ENCODE results near the gene HAGHL.
"Not testable (repeated sequence)": the region's sequence is repeated elsewhere in the genome, so short reads cannot be mapped to it uniquely, and the experiment has no call there.

HAGHL gene

DNA sequence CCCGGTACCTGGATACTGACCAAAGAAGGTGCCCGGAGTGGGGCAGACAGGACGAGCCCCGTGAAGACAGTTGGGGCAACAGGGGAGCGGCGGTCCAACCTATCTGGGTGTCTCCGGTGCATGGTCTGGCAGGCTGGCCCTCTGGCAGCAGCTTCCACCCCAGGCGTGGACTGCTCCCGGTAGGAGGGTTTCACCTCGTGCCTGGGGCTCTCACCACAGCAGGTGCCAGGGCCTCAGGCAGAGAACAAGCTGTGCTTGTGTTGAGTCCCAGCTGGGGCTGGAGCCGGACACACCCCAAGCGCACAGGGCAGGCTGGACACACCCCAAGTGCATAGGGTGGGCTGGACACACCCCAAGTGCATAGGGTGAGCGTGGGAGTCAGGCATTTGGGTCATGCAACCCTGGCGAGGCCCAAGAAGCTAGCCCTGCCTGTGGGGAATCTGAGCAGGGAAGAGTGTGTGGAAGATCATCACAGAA lies 19.8 kb upstream of the HAGHL start:
- DNase-seq (ENCODE audit: low read depth in 2 of 2) = no peak

DNA sequence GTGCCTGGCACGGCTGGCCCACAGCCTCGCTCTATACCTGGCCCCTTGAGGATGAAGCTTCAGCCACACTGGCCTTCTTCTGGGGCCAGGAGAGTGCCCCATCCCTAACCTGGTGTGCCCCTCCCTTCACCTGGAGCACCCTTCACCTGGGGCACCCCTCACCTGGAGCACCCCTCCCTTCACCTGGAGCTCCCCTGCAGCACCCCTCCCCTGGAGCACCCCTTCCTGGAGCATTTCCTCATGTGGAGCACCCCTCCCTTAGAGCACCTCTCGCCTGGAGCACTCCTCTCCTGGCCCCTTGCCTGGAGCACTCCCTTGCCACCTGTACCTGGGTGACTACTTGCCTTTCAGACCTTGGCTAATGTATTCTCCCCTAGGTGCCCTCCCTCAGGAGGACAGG lies 18.9 kb upstream of the HAGHL start:
- no peak for DNase-seq (ENCODE audit: low read depth in 2 of 2)

GRCh38 chr16:708959-709358 lies 17.9 kb upstream of the HAGHL start:
- no peak for DNase-seq (ENCODE audit: low read depth in 2 of 2)

DNA sequence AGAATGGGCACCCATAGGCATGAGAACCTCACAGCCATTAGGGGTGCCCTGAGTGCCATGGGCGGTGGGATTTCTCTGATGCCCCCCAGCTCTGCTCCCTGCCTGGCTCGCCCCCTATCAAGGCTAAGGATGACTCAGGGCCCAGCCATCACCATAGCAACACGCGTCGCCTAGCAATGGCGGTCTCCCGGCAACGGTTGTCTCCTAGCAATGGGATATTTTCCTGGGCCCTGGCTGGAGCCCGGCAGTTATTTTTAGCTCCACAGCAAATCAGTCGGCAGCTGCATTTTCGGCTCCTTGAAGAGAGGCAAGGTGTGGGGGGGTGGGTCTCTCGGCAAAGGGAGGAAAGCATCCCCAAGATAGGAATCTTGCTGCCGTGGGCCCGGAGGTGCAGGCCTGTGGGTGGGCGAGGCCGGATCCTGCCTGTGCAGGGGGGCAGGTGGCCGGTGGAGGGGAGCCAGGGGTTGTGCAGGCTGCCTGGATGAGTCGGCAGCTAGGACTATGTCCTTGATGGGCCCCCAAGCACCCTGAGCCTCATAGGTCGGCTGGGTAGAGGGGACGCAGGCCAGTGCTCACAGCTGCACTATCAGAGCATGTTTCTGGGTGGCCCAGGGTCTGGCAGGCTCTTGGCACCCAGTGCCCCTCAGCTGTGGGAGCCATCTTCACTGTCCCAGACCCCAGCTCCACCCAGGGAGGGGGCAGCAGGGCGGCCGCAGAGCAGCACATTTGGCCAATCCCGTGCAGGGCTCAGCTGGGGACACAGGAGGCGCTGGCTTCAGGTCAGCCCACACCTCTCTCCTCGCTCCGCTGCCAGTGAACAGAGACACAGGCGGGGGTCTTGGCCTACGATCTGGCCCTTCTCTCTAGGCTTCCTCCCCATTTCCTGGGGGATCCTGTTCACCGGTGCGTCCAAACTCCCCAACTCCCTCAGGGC lies 17.1 kb upstream of the HAGHL start:
- DNase-seq (ENCODE audit: low read depth in 2 of 2) = no peak

DNA sequence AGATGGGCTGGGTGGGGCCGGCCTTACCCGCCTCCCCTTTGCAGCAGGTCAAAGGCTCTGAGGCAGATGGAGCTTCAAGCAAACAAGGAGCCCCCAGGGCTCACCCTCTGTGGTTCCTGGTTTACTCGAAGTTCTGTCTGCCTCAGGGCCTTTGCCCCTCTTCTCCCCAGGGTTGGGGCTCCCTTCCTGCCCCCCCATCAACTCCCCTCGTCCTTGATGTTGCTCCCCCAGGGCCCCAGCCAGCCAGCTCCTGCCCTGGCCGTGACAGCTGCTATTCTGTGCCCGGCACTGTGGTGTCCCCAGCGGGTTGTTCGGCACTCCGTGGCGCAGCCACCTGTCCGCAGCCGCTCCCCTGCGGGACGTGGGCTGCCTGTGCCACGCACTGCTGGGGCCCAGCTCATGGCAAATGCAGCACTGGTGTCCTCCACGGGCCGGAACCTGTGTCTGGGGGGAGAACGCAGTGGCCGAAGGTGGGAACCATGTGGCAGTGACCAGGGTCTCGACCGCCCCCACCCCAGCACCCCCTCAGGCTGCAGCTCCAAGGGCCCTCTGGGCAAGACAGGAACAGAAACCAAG lies 16.3 kb upstream of the HAGHL start:
- no peak for DNase-seq (ENCODE audit: low read depth in 2 of 2)

GRCh38 chr16:711084-711483 lies 15.8 kb upstream of the HAGHL start:
- DNase-seq (ENCODE audit: low read depth in 2 of 2) = no peak

DNA sequence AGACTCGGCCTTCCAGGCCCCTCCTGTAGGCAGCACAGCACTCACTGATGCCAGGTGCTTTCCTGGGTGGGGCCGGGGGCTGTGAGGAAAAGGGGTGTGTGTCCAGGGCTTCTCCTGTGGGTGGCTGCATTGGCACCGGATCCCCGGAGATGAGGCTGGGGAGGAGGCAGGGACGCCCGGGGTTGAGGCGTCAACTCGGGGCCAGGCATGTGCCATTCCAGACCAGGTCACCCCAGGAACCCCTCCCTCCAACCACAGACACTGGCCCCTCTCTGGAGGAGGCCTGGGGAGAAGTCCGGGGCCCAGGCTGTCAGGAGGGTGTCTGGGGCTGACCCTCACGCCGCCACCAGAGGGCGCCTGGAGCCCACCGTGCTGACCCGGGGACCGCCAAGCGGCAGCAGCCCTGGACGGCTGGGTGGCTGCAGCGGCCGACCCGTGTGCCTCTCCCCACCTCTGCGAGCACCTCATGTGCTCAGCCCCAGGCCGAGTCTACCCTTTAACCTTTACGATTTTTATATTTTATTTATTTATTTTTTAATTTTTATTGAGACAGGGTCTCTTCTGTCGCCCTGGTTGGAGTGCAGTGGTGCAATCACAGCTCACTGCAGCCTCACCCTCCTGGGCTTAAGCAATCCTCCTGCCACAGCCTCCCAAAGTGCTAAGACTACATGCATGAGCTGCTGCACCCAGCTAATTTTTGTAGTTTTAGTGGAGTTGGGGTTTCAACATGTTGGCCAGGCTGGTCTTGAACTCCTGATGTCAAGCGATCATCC lies 15.2 kb upstream of the HAGHL start:
- peak in 1 of 2 donors; percentile 74 for DNase-seq (ENCODE audit: low read depth in 2 of 2)

DNA sequence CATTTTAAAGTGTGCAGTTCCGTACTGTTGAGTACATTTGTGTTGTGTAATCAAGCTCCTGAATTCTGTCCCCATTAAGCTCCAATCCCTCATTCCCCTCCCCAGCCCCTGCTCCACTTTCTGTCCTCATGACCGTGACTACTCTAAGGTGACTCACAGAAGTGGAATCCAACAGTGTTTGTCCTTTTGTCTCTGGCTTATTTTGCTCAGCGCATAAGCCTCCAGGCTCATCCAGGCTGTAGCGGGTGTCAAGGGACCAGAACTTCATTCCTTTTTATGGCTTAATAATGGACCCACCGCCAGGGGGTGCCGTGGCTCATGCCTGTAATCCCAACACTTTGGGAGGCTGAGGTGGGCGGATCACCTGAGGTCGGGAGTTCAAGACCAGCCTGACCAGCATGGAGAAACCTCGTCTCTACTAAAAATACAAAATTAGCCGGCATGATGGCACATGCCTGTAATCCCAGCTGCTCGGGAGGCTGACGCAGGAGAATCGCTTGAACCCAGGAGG lies 14.1 kb upstream of the HAGHL start:
- DNase-seq (ENCODE audit: low read depth in 2 of 2) = not testable (repeated sequence)

GRCh38 chr16:714079-714478 lies 12.8 kb upstream of the HAGHL start:
- DNase-seq (ENCODE audit: low read depth in 2 of 2) = no peak

- DNase-seq (ENCODE audit: low read depth in 2 of 2) = peak; percentile 75 to 90
Observed at GRCh38 chr16:714558-715476, 12.1 kb upstream of the HAGHL start, which contains the start of gene METRN. METRN (plus strand) TSS chr16:715118; CDS start chr16:715290, 172 bp downstream.

- DNase-seq (ENCODE audit: low read depth in 2 of 2) = no peak
Observed at GRCh38 chr16:715477-716199, 11.3 kb upstream of the HAGHL start.

DNA sequence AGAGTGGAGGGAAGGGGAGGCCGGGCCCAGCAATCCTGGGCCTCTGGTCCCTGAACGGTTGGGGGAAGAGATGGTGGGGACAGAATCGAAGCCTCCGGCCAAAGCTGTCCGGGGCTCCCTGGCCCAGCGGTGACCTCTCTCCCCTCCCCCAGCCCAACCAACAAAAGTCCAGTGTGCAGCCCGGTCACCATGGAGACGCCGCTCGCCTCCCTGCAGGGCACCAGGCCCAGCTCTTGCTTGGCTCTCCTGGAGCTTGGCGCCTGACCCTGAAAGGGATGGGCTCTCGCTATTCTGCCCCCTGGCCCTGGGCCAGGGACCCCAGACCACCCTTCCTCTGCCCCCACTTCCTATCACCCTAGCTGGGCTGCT lies 10.7 kb upstream of the HAGHL start:
- DNase-seq (ENCODE audit: low read depth in 2 of 2) = no peak

GRCh38 chr16:716768-717325 lies 10.1 kb upstream of the HAGHL start:
- DNase-seq (ENCODE audit: low read depth in 2 of 2) = no peak

DNA sequence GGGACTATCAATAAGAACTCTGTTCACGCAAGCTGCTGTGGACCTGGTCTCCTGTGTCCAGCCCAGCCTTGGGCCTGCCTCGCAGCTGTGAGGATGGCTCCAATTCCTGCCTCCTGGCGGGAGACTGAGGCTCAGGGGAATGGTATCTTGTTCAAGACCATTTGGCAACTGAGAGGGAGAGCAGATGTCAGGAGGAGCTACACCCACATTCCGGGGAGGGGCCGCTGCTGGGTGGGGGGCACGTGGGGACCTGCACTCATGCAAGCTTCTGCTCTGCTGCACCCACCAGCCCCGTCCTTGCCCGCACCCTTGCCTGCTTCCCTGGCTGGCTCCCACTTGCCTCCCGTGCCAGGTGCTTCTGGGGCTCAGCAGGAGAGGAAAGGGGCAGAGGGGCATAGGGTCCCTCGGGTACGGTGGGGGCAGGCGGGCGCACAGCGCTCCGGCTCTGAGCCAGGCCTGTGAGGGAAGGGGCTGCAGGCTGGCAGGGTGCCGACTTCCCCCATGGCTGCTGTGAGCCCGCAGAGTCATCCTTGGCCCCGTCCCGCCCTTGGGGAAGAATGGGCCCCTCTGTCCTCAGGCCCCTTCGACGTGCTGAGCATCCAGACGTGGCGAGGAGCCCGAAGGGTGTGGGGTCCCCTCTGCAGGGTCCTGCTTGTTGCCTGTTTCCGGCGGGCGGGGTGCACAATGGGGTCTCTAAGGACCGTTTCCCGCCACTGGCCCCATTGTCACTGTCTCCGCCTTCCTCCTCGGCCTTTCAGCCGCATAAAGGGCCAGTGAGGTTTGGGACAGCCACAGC lies 9.3 kb upstream of the HAGHL start:
- no peak for DNase-seq (ENCODE audit: low read depth in 2 of 2)

DNA sequence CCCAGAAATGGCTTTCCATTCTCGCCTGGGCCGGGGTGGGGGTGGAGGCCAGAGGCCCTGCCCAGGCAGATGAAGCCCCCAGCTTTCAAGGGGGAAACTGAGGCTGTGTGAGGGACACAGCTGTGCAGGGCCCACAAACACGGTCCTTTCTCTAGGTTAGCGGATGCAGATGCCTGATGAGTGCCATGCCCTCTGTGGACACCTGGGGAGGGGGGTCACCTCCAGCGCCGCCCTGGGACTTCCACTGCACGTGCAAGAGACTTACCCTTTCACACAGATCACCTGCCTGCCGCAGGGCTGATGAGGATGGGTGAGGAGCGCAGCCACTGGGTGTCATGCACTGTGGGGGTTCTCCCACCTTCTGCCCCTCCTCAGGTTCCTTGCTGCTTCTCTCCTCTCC lies 8.5 kb upstream of the HAGHL start:
- DNase-seq (ENCODE audit: low read depth in 2 of 2) = no peak

DNA sequence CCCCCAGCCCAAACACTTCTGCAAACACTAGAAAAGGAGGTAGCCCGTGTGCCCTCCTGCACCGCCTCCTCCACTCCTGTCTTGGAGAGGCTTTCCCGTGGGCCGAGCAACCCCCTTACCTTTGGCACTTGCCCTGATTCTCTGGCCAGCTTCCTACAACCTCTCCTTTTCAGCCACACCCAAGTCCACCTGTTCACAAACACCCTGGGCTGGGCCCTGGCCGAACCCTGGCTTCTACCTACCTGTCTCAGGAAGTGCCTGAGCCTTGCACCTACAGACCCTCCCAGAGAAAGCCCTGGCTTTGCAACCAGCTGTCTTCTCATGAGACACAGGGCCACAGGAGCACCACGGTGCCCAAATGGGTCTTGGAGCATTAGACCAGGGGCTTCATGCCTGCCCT lies 8.0 kb upstream of the HAGHL start:
- DNase-seq (ENCODE audit: low read depth in 2 of 2) = no peak

- no peak for DNase-seq (ENCODE audit: low read depth in 2 of 2)
Observed at GRCh38 chr16:719815-720446, 7.0 kb upstream of the HAGHL start.

GRCh38 chr16:720447-720989 lies 6.4 kb upstream of the HAGHL start:
- no peak for DNase-seq (ENCODE audit: low read depth in 2 of 2)
